ENCODE measurements around the gene EPN1.

The EPN1 gene

DNA sequence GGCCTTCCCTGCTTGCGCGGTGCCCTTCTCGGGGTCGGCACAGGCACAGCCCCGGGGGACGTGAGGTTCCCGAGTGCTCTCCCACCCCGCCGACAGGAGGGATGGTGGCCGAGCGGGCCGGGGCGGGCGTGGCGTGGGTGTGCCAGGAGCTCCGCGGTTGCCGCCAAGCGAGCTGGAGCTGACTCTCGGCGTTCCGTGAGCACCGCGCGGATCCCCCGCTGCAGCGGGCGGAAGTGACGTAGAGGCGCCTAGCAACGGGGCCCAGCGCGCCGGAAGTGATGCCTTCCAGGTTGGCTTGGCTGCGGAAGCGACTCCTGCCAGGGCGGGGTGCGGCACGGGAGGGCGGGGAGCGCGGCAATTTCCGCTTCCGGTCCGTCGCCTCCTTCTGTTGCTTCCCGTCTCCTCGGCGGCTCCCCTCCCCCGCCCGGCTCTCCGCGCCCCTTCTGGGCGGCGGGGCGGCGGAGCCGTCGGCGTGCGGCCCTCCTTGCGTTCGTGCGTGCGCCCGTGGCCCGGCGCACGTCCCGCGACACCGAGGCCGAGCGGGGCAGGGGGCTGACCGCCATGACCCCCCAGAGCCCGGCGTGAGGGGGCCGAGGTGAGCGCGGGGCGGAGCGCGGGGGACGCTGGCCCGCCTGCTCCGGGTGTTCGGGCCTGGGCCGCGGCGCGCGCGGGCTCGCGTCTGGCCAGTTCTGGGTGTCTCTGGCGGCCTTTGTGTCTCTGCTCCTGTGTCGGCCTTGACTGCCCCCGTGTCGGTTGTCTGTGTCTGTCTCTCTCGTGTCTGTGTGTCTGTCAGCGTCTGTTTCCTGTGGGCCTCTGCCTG is at the start of gene EPN1:
TSS of gene EPN1 (plus strand) at position 386 of the 820 bp plus-strand sequence. CDS start 3,402 bp downstream, outside the sequence.
- peak; percentile 100 for DNase-seq

DNA sequence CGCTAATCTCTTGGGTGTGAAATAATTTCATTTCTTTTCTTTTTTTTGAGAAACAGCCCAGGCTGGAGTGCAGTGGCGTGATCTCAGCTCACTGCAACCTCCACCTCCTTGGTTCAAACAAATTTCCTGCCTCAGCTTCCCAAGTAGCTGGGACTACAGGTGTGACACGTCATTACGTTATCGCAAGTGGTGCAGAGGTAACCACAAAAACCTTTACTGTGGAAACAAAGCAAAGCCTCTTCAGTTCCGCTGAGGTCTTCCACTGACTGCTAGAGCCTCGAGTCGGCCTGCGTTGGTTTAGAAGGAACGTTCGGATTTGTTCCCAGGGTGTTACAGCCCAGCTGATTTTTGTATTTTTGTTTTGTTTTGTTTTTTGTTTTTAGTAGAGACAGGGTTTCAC is 48.7 kb upstream of the EPN1 start:
- no peak for DNase-seq

DNA sequence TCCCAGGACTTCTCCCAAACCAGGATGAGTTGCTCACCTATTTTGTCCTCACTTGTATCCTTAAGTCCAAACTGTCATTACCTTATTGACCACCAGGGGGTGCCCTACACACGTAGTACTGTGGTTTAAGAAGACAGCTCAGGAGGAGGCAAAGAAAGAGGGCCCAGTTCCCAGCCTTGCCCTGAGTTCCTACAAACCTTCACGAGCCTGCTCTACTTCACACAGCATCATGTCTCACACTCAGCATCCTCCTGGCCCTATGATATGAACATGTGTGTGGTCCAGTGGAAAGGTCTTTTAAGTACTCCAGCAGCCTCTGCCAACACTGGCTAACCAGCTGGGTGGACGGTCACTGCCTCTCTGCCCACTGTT is 42.6 kb upstream of the EPN1 start:
- peak; percentile 96 for DNase-seq

DNA sequence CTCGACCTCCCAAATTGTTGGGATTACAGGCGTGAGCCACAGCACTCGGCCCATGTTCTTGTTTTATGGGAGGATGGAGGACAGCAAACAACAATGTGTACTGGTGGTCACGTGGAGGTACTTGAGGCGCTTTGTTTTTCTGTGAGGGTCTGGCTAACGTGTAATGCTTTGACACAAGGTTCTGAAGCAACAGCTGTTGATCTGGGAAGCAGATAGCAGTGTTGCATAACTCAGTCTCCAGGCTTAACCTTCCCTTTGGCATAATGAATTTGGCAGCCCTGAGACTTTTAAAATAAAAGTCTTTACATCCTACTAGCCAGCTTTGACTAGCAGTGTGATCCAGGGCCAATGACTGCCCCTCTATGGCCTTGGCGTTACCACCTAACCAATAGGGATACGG is 41.2 kb upstream of the EPN1 start:
- no peak for DNase-seq

DNA sequence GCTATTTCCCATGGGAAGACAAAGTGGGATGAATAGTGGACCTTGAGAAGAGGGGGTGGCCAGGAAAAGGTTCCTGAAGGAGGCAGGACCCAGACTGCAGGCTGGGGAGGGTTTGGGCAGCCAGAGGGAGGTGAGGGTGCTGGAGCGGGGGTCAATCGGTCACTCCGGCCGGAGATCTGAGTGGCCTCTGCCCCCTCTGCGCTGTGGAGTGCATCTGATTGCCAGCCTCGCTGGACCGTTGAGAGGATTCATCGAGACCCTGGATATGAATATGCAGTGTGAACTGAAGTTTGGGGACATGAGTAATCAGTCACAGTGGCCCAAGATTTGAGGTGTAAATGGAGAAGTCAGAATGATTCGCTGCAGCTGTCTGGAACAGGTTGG is 39.7 kb upstream of the EPN1 start:
- DNase-seq, result no peak

DNA sequence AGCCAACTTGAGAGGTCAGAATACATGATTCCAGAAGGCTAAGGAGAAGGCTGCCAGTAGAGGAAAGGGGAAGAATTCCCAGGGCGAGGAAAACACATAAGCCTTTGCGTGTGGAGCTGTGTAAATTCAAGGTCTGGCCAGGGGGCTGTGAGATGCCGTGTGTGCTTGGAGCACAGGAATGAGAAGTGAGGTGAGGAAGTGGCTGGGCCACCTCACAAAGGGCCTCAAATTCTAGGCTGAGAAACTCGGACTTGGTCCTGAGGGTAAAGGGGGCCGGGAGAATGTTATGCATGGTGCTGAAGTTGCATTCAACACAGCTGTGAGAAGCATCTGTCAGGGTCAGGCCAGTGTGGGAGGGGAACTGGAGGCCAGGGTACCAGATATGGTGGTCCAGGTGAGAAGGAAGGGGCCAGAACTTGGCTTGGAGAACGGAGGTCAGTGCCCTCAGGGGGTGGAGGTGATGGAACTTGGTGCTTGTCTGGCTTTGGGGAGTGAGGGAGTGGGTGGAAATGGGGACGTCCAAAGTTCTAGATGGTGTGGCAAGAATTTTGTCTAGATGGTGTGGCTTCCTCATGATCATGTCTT is 39.1 kb upstream of the EPN1 start:
- DNase-seq, result no peak

DNA sequence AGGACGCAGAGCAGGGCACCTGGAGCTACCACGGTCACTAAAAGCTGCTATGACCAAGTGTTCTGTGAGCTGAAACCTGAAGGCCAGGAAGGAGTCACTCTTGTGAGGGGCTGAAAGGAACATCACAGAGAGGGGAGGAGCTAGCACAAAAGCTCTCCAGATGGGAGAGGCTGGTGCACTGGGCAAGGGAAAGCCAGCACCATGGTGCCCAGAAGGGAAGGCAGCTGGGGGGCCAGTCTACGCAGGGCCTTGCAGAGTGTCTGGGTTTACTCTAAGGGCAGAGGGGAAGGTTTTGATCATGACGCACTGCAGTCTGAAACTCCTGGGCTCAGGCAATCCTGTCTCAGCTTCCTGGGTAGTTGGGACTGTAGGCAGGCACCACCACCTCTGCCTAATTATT is 38.3 kb upstream of the EPN1 start:
- DNase-seq, result no peak

DNA sequence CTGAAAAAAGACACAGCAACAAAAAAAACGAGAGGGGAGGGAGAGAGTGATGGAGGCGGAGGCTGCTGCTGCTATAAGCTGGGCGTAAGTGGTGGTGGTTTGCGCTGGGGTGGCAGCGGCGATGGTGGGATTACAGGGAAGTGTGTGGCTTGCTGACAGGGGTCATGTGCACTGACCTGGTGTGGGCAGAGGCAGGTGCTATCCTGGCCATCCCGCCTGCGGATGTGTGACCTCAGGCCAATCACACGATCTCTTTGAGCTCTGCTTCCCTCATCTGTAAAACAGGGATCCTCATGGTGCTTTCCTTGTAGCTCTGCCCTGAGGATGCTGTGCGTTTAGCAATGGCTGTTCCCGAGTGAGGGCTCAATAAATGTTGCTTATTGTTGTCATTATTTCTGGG is 37.5 kb upstream of the EPN1 start:
- no peak for DNase-seq

DNA sequence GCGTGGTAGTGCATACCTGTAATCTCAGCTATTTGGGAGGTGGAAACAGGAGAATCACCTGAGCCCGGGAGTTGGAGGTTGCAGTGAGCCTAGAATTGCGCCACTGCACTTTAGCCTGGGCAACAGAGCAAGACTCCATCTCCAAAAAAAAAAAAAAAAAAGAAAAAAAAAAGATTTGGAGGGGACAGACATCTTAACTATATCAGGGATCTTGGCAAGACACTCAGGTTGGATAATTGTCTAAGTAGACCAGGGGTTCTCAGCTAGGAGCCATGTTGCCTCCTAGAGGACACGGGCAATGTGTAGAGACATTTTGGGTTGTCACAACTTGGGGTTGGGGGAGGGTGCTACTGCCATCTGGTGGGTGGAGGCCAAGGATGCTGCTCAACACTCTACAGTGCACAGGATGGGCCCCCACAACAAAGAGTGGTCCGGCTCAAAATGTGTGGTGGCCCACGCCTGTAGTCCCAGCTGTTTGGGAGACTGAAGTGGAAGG is 36.1 kb upstream of the EPN1 start:
- DNase-seq, result no peak

DNA sequence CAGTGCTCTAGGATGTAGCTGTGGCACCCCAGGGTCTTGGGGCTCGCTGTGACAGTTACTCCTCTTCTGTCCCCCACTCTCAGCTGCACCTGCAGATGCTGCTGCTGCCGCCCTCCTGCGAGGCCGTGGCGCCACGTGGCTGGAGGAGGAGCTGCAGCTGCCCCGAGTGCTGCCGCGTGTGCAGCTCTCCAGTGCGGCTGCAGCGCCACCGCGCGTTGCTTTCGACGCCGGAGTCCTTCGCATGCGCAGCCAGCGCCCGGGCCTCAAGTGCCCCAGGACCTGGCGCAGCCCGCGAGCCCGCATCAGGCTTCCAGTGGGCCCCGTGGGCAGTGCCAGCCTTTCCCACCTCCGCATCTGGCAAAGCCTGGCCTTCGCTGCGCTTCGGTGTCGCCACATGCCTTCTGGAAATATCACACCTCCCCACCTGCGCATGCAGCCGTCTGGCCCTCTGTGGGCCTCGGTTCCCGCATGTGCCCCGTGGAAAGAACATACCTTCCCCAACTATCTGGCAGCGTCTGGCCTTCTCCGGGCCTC is 34.9 kb upstream of the EPN1 start:
- DNase-seq, result no peak

DNA sequence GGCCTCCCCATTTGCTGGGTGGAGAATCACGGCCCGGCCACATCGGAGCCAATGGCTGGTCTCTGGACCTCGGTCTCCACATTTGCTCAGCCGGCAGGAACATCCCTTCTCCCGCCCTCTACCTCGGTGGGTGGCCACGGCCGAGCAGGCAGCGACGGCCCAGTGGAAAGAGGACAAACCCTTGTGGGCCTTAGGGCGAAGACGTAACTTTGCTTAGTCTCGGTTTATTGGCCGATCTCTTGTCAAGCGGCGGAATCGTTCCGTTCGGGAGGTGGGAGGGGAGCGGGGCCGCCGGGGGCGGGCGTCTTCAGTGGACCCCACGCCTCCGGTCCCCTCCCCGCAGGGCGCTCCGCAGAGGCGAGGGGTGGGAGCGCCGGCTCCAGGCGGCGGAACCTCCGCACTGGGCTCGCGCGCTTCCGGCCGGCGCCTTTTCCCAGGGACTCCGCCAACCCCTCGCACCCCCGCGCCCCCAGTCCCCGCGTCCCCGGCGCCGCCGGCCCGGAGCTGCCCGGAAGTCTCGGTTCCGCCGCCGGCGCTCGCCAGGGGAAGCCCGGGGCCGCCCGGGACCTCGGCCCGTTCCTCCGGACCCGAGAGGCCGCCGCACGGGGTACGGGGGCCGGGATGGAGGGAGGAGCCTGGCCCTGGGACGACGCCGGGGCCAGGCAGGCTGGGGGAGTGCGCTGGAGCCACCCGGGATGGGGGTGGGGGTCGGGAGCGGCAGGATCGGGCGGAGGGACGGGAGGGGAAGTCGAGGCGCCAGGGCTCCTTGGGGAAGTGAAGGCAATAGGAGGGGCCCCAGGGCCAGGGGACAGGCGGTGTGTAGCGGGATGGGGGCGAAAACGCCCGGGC is 34.2 kb upstream of the EPN1 start, which contains the start of gene ZNF580:
TSS of gene ZNF580 (plus strand) at position 426 of the 849 bp plus-strand sequence. CDS start 1,507 bp downstream, outside the sequence.
- DNase-seq, result peak; percentile 89

DNA sequence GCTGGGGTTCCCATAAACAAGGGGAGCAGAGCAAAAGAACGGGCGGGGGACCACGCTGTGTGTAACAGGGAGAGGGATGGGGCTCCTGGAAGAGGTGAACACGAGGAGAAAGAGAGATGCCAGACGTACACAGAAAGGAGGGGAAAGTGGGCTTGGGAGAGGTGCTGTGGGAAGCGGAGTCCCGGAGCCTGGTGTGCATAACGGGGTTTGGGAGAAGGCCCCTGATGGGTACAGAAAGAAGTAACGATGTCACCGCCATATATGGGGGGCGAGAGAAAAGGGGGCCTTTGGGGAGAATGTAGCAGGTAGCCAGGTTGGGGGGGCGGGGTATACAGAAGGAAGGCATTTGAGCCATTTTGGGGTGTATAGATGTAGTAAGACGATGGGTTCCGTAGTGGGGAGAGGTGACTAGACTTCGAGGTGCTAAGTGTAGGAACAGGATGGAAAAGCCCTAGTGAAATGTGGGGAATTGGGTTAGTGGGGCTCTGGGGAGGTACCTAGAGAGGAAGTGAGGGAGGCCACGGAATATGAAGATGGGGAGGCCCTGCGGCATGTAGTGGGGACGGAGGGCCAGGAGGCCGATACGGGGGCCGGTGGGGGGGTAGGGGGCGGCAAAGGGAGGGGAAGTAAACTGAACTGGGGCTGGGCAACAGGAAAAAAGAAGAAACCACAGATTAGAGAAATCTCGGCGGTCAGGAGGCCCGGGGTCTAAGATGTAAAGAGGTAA is 33.4 kb upstream of the EPN1 start:
- DNase-seq, result peak; percentile 65

DNA sequence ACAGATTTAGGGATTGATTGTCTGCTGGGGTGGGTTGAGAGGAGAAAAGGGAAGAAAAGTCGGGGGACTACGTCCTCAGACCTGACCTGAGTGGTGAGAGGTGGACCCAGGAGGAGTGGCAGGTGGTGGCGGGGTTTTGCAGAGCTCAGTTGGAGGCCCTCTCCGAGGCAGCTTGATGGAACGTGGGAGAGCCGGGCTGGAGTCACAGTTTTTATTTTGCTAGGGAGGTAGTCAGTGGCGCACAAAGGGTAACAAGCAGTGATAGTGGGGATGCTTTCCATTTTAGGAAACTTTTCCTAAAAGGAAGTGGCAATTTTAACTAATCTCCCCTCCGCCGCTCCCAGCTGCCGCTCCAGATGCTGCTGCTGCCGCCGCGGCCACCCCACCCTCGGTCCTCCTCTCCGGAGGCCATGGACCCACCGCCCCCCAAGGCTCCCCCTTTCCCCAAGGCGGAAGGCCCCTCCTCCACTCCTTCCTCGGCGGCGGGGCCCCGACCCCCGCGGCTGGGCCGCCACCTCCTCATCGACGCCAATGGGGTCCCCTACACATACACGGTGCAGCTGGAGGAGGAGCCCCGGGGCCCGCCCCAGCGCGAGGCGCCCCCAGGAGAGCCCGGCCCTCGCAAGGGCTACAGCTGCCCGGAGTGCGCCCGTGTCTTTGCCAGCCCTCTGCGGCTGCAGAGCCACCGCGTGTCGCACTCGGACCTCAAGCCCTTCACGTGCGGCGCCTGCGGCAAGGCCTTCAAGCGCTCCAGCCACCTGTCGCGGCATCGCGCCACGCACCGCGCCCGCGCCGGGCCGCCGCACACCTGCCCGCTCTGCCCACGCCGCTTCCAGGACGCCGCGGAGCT is 32.6 kb upstream of the EPN1 start:
- peak; percentile 52 for DNase-seq

DNA sequence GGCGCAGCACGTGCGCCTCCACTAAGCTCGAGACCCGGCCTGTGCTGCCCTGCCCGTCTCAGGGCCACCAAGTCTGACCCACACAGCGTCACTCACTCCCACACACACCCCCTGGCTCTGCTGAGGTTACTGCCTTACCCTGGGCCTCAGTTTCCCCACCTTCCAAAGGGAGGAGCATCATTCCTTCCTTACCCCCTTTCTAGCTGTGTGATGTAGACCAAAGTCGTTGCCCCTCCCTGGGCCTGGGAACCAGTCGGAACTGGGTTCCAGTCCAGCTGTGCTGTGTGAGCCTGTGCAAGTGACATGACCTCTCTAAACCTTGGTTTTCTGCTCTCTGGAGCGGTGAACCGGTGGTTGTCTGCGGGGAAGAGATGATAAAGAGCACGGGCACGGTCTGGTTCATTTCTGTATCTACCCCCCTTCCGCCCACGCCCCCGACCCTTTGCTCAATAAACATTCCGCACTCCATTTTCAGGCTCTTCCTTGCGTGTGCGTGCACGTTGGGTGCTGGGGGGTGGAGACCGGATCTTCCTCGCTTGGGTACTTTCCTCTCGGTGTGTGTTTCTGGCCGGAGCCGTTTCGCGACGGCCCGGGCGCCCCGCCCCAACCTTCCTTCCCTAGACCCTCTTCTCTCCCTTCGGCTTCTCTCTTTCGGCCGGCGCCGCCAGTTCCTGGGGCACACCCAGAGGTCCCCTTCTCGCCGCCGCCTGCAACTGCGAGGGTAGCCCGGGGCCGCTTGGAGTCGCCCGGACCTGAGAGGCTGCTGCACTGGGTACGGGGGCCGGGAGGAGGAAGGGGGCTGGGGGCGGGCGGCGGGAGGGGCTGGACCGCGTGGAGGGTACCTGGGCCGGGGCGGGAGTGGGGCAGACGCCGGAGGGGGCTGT is 31.8 kb upstream of the EPN1 start, which contains the start of gene ZNF581:
TSS of gene ZNF581 (plus strand) at position 647 of the 884 bp plus-strand sequence. CDS start 923 bp downstream, outside the sequence.
- peak; percentile 86 for DNase-seq

DNA sequence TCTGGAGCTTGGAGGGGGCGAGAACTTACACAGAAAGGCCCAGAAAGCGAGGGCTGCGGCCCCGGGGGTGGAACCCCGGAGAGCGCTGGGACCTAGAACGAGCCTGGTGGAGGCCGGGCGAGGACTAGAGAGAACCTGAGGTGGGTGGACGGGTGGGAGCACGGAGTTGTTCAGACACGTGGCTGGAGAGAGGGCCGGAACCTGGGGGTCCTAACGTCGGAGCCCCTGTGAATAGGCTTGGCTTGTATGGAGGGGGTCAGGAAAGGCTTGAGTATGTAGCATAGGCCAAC is 31.2 kb upstream of the EPN1 start:
- peak; percentile 79 for DNase-seq

DNA sequence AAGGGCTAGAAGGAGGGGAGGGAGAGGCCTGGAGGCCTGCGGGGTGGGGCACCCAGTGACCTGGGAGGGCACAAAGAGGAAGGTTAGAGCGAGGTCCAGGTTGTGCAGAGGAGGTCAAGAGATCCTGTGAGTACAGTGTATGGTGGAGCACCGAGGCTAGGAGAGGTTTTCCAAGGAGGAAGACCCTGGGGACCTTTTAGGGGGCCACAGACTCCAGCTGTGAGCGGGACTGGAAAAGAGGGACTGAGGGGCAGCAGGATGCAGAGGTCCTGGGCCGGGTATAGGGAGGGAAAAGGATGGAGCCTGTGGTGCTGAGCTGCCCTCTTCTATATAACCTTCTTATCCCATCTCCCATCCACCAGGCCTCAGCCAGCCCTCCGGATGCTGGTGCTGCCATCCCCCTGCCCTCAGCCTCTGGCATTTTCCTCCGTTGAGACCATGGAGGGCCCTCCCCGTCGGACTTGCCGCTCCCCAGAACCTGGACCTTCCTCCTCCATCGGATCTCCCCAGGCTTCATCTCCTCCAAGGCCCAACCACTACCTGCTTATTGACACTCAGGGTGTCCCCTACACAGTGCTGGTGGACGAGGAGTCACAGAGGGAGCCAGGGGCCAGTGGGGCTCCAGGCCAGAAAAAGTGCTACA is 30.7 kb upstream of the EPN1 start:
- no peak for DNase-seq

DNA sequence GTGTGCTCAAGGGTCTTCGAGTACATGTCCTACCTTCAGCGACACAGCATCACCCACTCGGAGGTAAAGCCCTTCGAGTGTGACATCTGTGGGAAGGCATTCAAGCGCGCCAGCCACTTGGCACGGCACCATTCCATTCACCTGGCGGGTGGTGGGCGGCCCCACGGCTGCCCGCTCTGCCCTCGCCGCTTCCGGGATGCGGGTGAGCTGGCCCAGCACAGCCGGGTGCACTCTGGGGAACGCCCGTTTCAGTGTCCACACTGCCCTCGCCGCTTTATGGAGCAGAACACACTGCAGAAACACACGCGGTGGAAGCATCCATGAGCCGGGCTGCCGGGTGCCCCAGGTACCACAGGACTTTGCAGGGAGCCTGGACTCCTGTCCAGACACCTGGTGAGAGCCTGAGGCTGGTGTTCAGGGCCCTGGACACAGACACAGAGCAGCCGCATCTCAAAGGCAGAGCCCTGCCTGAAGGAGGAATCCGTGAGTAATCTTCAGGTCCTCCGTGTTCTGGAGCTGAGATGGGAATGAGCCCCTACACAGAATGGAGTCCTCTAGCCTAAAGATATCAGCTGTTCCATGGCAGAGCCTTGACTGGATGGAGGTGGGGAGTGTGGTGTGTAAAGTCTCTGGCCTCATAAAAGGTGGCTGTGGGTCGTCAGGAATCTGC is 30.0 kb upstream of the EPN1 start:
- no peak for DNase-seq

DNA sequence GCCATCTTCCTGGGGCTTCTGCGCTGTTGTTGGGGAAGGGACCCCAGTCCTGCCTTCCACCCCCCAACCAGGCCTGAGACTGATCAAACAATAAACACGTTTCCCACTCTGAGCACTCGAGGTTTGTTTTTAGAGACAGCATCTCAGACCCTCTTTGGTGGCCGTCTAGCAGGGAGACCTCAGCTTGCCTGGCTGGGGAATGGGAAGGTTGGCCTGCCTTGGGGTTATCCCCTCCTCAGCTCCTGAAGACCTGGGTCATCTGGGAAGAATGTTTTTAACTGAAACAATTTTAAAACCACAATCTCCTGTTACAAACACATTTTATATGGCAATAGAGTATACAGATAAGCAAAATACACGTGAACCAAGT is 29.5 kb upstream of the EPN1 start:
- DNase-seq, result no peak
